NCI-H460 (cell line): ENCODE data around the gene ZBTB8A. TPM values are rescaled to one million over a fixed set of nuclear protein-coding genes. Genes with fewer than 3 reads are reported as not detected.
"Not testable (repeated sequence)": the region's sequence is repeated elsewhere in the genome, so short reads cannot be mapped to it uniquely, and the experiment has no call there.

Source experiments
- DNase-seq: peaks from one replicate; pipeline ENCODE4 v3.0.0-alpha.2; 2016; ENCODE audit warnings: low read depth; ENCODE audit errors: extremely low read depth
- polyA plus RNA-seq: library from polyadenylated mRNA; depleted of rRNA; stranded (reverse); fragments of >200 nt; gene quantifications from 2 replicates; pipeline ENCODE4 v1.2.3, GENCODE V29; 2014; cell fraction: nucleus; rRNA removed
- total RNA-seq: library from RNA; depleted of rRNA; stranded (reverse); fragments of >200 nt; shearing (Covaris generic); gene quantifications from 2 replicates; pipeline ENCODE4 v1.2.3, GENCODE V29; 2014; rRNA removed

The ZBTB8A gene
- 4.1 and 5.5 TPM in 2 replicates for total RNA-seq
- 0.69 and 4.4 TPM in 2 replicates for polyA plus RNA-seq

DNA sequence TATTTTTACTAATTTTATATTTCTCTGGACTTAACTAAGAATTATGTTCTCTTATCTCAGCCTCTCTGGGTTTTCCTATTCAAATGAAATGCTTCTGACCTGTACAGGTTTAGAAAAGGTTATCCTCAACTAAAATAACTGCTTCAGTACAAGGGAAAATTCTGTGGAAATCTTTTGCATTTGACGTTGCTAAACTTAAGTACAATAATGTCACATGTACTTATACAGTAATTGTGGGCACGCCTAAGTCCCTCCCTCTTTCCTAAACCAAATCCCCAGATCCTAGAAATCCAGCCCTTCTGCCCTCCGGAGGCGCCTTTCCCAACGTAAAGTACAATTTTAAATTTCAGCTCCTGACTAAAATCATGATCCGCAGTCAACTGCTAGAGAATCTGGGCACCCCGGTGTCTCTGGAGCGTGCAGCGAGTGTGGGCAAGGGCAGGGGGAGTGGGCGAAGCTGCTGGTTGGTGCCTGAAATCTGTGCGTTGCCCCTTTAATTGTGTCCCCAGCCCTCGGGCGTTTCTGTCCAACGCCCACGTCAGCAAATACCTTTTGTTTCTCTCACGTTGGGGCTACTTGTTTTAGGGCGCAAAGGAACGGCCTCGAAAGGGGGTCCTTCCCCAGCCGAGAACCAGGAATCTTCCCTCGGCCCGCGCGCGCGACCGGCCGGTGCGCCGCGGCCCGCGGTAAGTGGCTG lies at the start of gene ZBTB8A:
ZBTB8A (plus strand) TSS at position 541 of the 697 bp plus-strand sequence. CDS start 53,505 bp downstream, outside the sequence.
- DNase-seq = peak; percentile 32

- no peak for DNase-seq
These were observed 49.3 kb upstream of the ZBTB8A start for GRCh38 chr1:32489774-32490454.

DNA sequence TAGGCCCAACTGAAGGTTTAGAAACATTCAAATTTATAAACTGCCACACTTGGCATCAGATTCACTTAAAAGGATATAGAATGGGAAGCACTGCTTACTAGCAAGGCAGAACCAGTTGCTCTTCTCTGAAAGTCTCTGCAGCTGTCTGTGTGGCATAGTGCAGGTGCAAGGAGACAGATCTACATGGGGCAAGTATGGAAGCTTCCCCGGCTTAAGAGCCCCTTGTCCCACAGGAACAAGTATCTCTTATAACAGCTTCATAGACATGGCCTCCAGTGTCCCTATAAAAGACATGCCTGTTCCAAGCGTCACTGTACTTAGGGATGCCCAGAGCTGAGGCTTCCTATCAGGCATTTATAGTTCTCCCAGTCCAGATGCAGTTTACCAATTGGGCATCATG lies 47.8 kb upstream of the ZBTB8A start:
- DNase-seq = no peak

DNA sequence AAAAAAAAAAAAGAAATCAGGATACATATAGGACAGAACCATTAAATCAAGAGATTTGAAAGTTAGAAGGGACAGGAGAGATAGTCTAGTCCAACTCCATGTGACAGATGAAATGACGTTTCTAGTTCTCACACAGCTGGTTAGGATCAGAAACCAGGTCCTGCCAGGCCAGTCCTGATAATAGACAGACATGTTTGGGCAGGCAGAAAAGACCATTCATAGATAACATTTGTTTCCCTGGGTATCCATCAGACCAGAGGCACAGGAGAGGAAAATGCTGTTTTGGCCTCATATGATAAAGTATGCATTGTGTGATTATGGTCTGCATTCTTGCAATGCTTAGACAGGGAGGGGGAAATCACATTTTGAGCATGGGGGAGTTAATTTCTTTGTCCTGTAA lies 45.0 kb upstream of the ZBTB8A start:
- no peak for DNase-seq

DNA sequence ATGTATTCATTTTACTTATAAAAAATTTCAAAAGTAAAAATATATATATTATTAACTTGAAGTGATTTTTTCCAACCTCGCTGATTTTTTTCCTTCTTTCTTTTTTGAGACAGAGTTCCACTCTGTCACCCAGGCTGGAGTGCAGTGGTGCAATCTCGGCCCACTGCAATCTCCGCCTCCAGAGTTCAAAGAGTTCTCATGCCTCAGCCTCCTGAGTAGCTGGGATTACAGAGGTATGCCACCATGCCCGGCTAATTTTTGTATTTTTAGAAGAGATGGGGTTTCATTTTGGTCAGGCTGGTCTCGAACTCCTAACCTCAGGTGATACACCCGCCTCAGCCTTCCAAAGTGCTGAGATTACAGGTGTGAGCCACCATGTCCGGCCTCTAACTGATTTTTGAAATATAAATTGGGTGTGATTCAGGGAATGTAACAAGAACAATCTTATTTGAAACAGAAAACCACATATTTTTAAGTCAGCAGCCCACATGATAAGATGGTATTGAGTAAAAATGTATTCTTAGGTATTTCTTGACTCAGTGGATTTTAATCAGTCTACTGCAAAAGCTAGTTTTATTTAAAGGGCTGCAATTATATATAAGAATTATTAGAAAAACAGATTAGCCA lies 44.4 kb upstream of the ZBTB8A start:
- DNase-seq = no peak

GRCh38 chr1:32496127-32496526 lies 43.1 kb upstream of the ZBTB8A start:
- no peak for DNase-seq

GRCh38 chr1:32498751-32499150 lies 40.5 kb upstream of the ZBTB8A start:
- no peak for DNase-seq

GRCh38 chr1:32500387-32501209 lies 38.6 kb upstream of the ZBTB8A start:
- DNase-seq = peak; percentile 32

DNA sequence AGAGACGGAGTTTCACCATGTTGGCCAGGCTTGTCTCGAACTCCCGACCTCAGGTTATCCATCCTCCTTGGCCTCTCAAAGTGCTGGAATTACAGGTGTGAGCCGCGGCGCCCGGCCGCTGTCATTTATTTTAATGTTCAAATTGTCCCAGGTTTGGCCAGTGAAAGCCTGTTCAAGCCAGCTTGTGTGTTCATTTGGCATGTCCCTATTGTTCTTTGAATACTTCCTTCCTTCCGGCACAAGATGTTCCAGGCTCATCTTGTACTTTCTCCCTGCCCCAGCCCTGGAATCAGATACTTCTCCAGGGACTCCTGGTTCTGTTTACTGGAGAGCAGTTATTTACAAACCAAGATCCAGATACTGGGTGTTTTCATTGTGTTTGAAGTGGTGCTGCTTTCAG lies 37.4 kb upstream of the ZBTB8A start:
- no peak for DNase-seq

- DNase-seq = no peak
These were observed 36.1 kb upstream of the ZBTB8A start for GRCh38 chr1:32503153-32503552.

GRCh38 chr1:32507021-32507420 lies 32.2 kb upstream of the ZBTB8A start:
- no peak for DNase-seq

GRCh38 chr1:32508761-32509160 lies 30.5 kb upstream of the ZBTB8A start:
- DNase-seq = no peak

DNA sequence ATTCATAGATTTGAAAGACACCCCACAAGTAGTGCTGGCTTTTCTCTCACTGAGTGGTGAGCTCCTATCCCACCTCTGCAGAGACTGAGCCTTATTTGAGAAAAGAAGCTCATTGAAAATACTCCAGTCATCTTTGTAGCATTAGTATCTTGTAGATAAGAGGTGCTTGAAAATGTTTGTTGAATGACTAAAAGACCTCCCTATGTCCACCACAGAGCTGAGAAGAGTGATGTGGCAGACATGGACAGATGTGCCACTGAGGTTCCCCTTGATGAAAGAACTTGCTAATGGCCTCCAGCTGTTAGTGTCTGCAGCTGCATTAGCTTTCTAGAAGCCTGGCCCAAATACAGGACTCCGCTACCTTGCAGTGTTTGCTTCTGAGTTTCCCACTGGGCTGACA lies 29.3 kb upstream of the ZBTB8A start:
- DNase-seq = no peak

DNA sequence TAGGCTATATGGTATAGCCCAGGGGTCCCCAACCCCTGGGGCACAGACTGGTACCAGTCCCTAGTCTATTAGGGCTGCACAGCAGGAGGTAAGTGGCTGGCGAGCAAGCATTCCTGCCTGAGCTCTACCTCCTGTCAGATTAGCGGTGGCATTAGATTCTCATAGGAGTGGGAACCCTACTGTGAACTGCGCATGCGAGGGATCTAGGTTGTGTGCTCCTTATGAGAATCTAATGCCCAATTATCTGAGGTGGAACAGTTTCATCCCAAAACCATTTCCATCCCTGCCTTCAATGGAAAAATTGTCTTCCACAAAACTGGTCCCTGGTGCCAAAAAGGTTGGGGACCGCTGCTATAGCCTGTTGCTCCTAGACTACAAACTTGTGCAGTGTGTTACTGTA lies 22.8 kb upstream of the ZBTB8A start:
- no peak for DNase-seq

GRCh38 chr1:32518976-32519375 lies 20.3 kb upstream of the ZBTB8A start:
- no peak for DNase-seq

- DNase-seq = no peak
These were observed 18.1 kb upstream of the ZBTB8A start for GRCh38 chr1:32521165-32521564.

- DNase-seq = no peak
These were observed 14.2 kb upstream of the ZBTB8A start for GRCh38 chr1:32525053-32525452.

DNA sequence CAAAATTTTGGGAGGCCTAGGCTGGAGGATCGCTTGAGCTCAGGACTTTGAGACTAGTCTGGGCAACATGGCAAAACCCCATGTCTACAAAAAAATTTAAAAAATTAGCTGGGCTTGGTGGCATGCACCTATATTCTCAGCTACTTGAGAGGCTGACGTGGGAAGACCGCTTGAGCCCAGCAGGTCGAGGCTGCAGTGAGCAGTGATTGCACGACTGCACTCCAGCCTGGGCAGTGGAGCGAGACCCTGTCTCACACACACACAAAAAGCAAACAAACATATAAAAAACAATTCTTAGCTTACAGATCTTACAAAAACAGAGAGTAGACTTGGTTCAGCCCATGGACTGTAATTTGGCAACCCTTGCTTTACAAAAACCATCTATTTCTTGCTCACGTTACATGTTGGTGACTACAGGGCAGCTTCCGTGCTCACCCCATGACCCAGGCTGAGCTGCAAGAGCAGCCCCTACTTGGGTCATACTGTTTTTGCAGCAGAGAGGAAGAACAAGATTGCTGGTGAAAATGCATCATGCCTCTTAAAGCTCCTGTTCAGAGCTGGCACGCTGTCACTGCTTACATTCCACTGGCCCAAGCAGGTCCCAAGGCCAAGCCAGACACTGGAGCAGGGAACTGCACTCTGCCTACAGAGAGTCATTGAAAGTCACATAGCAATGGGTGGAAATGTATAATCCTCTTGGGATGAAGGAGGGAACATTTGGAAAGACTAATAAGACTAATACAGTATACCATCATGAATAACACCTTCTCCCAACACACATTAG lies 13.4 kb upstream of the ZBTB8A start:
- DNase-seq = no peak

DNA sequence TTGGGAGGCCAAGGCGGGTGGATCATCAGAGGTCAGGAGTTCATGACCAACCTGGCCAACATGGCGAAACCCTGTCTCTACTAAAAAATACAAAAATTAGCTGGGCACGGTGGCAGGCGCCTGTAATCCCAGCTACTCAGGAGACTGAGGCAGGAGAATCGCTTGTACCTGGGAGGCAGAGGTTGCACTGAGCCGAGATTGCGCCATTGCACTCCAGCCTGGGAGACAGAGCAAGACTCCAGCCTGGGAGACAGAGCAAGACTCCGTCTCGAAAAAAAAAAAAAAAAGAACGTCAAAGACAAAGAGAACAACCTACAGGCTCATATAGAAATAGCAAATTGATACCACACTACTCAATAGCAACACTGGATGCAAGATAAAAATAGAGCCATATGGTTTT lies 10.7 kb upstream of the ZBTB8A start:
- not testable (repeated sequence) for DNase-seq

DNA sequence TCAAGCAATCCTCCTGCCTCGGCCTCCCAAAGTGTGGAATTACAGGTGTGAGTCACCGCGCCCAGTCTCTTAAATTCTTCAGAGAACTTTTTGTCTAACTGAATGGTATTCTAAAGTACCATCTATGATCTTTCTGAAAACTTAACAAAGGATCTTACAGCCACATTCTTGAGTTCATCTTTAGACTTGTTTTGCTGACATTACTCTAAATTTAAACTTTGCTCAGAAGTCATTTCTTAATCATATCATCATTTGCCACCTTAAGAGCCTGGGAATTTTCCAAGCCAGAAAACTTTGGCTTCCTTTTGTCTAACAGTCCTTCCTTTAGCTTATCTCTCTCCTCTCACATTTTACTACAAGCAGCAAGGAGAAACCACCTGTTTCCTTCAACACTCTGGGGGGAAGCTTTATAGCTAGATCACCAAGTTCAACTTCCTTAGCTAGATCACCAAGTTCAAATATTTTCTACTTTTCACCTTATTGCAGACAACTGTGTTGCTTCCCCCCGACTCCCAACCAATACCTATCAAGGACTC lies 5.4 kb upstream of the ZBTB8A start:
- no peak for DNase-seq
